H9 (cell line): ENCODE results near the gene MOB3B. TPM values are rescaled to one million over a fixed set of nuclear protein-coding genes. Genes with fewer than 3 reads are reported as not detected.

Experiments
- DNase-seq: peaks from one replicate; pipeline ENCODE4 v3.0.0-alpha.2; 2017
- H2AFZ ChIP-seq: one replicate; pipeline ENCODE4 v1.6.1; 2013; ENCODE audit warnings: mild to moderate bottlenecking, low read length, control low read depth, moderate library complexity
- H2AK5ac ChIP-seq: 2 replicates; pipeline ENCODE4 v1.6.1; 2013; ENCODE audit warnings: low read length, control low read depth, mixed read lengths; ENCODE audit not compliant: insufficient read length
- H2BK120ac ChIP-seq: one replicate; pipeline ENCODE4 v1.6.1; 2013; ENCODE audit warnings: low read depth, mild to moderate bottlenecking, low read length, control low read depth, inconsistent platforms; ENCODE audit not compliant: poor library complexity, severe bottlenecking
- H2BK12ac ChIP-seq: 2 replicates; pipeline ENCODE4 v1.6.1; 2013; ENCODE audit warnings: low read length, control low read depth, mixed read lengths, low read depth; ENCODE audit not compliant: insufficient read length
- H2BK15ac ChIP-seq: 2 replicates; pipeline ENCODE4 v1.6.1; 2013; ENCODE audit warnings: low read depth, low read length, control low read depth
- H2BK20ac ChIP-seq: one replicate; pipeline ENCODE4 v1.6.1; 2013; ENCODE audit warnings: low read depth, mild to moderate bottlenecking, low read length, control low read depth, inconsistent platforms; ENCODE audit not compliant: poor library complexity, severe bottlenecking
- H2BK5ac ChIP-seq: 2 replicates; pipeline ENCODE4 v1.6.1; 2013; ENCODE audit warnings: low read length, control low read depth, mixed read lengths; ENCODE audit not compliant: insufficient read length
- H3K14ac ChIP-seq: 2 replicates; pipeline ENCODE4 v1.6.1; 2013; ENCODE audit warnings: low read length, control low read depth; ENCODE audit not compliant: insufficient read depth
- H3K18ac ChIP-seq: 2 replicates; pipeline ENCODE4 v1.6.1; 2013; ENCODE audit warnings: low read depth, mild to moderate bottlenecking, mixed read lengths, low read length, control low read depth; ENCODE audit not compliant: insufficient read length
- H3K23ac ChIP-seq: 2 replicates; pipeline ENCODE4 v1.6.1; 2013; ENCODE audit warnings: low read length, control low read depth, mixed read lengths, low read depth; ENCODE audit not compliant: insufficient read length
- H3K23me2 ChIP-seq: 2 replicates; pipeline ENCODE4 v1.6.1; 2013; ENCODE audit warnings: low read depth, mild to moderate bottlenecking, mixed read lengths, low read length, control low read depth; ENCODE audit not compliant: insufficient read length, poor library complexity, severe bottlenecking
- H3K27ac ChIP-seq: 2 replicates; pipeline ENCODE4 v1.5.1; 2013; ENCODE audit warnings: low read length, control low read depth, mixed read lengths, low read depth; ENCODE audit not compliant: insufficient read length
- H3K27me3 ChIP-seq: 2 replicates; pipeline ENCODE4 v1.6.1; 2013; ENCODE audit warnings: low read length, control low read depth, inconsistent platforms; ENCODE audit not compliant: insufficient read depth
- H3K4ac ChIP-seq: 2 replicates; pipeline ENCODE4 v1.6.1; 2013; ENCODE audit warnings: low read depth, mild to moderate bottlenecking, control low read depth, inconsistent platforms, low read length, moderate library complexity
- H3K4me1 ChIP-seq: 2 replicates; pipeline ENCODE4 v1.6.1; 2013; ENCODE audit warnings: low read length, control low read depth, inconsistent platforms; ENCODE audit not compliant: insufficient read depth
- H3K4me2 ChIP-seq: 2 replicates; pipeline ENCODE4 v1.6.1; 2013; ENCODE audit warnings: low read length, control low read depth, mixed read lengths; ENCODE audit not compliant: insufficient read length, insufficient read depth
- H3K56ac ChIP-seq: 2 replicates; pipeline ENCODE4 v1.6.1; 2013; ENCODE audit warnings: low read depth, mild to moderate bottlenecking, mixed read lengths, low read length, control low read depth; ENCODE audit not compliant: insufficient read length
- H3K79me1 ChIP-seq: 2 replicates; pipeline ENCODE4 v1.6.1; 2013; ENCODE audit warnings: low read depth, mild to moderate bottlenecking, moderate library complexity, low read length, control low read depth, inconsistent platforms; ENCODE audit not compliant: insufficient read depth, poor library complexity, severe bottlenecking
- H3K79me2 ChIP-seq: 2 replicates; pipeline ENCODE4 v1.6.1; 2013; ENCODE audit warnings: low read length, control low read depth, inconsistent platforms; ENCODE audit not compliant: insufficient read depth
- H3K9ac ChIP-seq: 2 replicates; pipeline ENCODE4 v1.6.1; 2013; ENCODE audit warnings: low read length, control low read depth, mixed read lengths; ENCODE audit not compliant: insufficient read length; ENCODE audit errors: extremely low read depth
- H3K9me3 ChIP-seq: one replicate; pipeline ENCODE4 v1.6.1; 2013; ENCODE audit warnings: low read depth, low read length, inconsistent platforms; ENCODE audit not compliant: control insufficient read depth
- H3T11ph ChIP-seq: one replicate; pipeline ENCODE4 v1.6.1; 2013; ENCODE audit warnings: mild to moderate bottlenecking, low read length, control low read depth, inconsistent platforms
- H4K20me1 ChIP-seq: one replicate; pipeline ENCODE4 v1.6.1; 2013; ENCODE audit not compliant: control insufficient read depth, insufficient read length, insufficient read depth
- H4K5ac ChIP-seq: 2 replicates; pipeline ENCODE4 v1.6.1; 2013; ENCODE audit warnings: low read depth, mild to moderate bottlenecking, mixed read lengths, low read length, control low read depth; ENCODE audit not compliant: insufficient read length
- H4K8ac ChIP-seq: replicated peaks from 2 replicates; pipeline ENCODE4 v1.6.1; 2013; ENCODE audit warnings: low read length, control low read depth, mixed read lengths, low read depth; ENCODE audit not compliant: insufficient read length
- H4K91ac ChIP-seq: 2 replicates; pipeline ENCODE4 v1.6.1; 2013; ENCODE audit warnings: low read depth, mild to moderate bottlenecking, moderate library complexity, mixed read lengths, low read length, control low read depth; ENCODE audit not compliant: insufficient read length
- H3K27ac Mint-ChIP-seq, 3 experiments: 2 replicates in 2 of 3; 3 replicates in 1 of 3; pipeline ENCODE4 v1.8.0; 2020 to 2021; ENCODE audit warnings: mixed read lengths in 3 of 3, mild to moderate bottlenecking in 1 of 3, moderate library complexity in 1 of 3
- H3K27me3 Mint-ChIP-seq: 2 replicates; pipeline ENCODE4 v1.8.0; 2021; ENCODE audit warnings: low read depth, mild to moderate bottlenecking, moderate library complexity, mixed read lengths
- H3K36me3 Mint-ChIP-seq, 3 experiments: 2 replicates in 2 of 3; 3 replicates in 1 of 3; pipeline ENCODE4 v1.8.0; 2020 to 2021; ENCODE audit warnings: low read depth in 3 of 3, mixed read lengths in 3 of 3; ENCODE audit not compliant: insufficient read depth in 1 of 3
- H3K4me1 Mint-ChIP-seq, 2 experiments: 2 replicates each; pipeline ENCODE4 v1.8.0; 2020; ENCODE audit warnings: mixed read lengths in 2 of 2
- H3K4me3 Mint-ChIP-seq, 2 experiments: 2 replicates in 1 of 2; 3 replicates in 1 of 2; pipeline ENCODE4 v1.8.0; 2020 to 2021; ENCODE audit warnings: mild to moderate bottlenecking in 2 of 2, mixed read lengths in 2 of 2, moderate library complexity in 1 of 2
- H3K9me3 Mint-ChIP-seq, 2 experiments: 2 replicates in 1 of 2; 3 replicates in 1 of 2; pipeline ENCODE4 v1.8.0; 2020; ENCODE audit warnings: mild to moderate bottlenecking in 2 of 2, mixed read lengths in 2 of 2, moderate library complexity in 1 of 2
- CTCF ChIP-seq: fragments of 200-600 bp; sonication (generic); conservative IDR thresholded peaks from 3 replicates; pipeline ENCODE4 v1.8.0; 2021; ENCODE audit warnings: antibody characterized with exemption, mild to moderate bottlenecking
- WGBS: extraction: QIAGEN DNeasy Blood & Tissue Kit; methylation state at CpG from one replicate; pipeline ENCODE4 v1.1.7; 2013; ENCODE audit warnings: missing lambda C conversion rate, low lambda C conversion rate, mixed read lengths; ENCODE audit not compliant: insufficient read length; ENCODE audit errors: extremely low coverage; 5-methylcytosine and 5-hydroxymethylcytosine counted together
- total RNA-seq: library from RNA; stranded (reverse); gene quantifications from 2 replicates; pipeline ENCODE4 v1.2.1, GENCODE V29; 2021

Gene MOB3B
- total RNA-seq, 1 experiment from 2014 or later: 9.8 TPM

DNA sequence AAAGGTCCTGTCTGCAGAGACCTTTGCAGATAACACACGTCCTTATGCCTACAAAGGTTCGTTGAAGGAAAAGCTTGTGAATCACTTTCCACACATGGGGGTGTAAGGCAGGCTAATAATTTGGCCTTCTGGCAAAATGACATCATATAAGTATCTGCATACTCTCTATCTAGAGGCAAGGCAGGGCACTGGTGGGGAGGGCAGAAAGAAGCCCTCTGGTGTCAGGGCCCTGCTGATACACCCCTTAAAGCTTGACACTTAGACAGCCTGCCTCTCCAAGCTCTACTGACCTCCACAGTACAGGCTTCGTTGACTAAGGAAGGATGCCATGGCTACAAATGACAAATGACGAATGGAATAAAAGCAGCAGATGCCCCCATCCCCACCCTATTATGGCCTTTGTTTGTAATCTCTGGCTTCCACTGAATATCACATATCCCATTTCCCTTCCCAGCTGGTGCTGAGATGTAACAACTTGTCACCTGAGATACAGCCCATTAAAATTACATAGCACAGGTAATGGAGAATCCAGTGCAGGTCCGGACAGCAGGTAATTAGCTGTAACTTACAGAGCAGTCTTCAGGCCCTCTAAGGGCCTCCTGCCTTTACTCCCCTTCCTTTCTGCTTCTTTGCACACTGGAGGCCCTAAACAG is 82.5 kb downstream of the MOB3B start:
- Histone ChIP-seq H4K91ac (no peak overlapping the region), H4K8ac (no peak overlapping the region), H3K18ac (no peak overlapping the region), H3K23ac (no peak overlapping the region), H3K9me3 (no peaks in the 10 kb centered on the region), H3K4me1 (no peaks in the 10 kb centered on the region), H3T11ph (no peak overlapping the region), H2BK12ac (no peak overlapping the region), H3K9ac (no peak overlapping the region), H3K23me2 (no peaks in the 10 kb centered on the region), H3K27me3 (no peaks in the 10 kb centered on the region), H2BK5ac (no peak overlapping the region), H3K4me2 (no peak overlapping the region), H2AFZ (no peak overlapping the region), H3K56ac (no peak overlapping the region), H3K14ac (no peak overlapping the region), H3K79me2 (no peaks in the 10 kb centered on the region), H3K27ac (no peak overlapping the region), H2BK15ac (no peak overlapping the region), H2BK20ac (no peak overlapping the region), H3K79me1 (no peaks in the 10 kb centered on the region), H2BK120ac (no peak overlapping the region), H2AK5ac (no peak overlapping the region), H4K5ac (no peak overlapping the region), H4K20me1 (no peaks in the 10 kb centered on the region), H3K4ac (no peak overlapping the region)
- Mint-ChIP-seq H3K27ac (no peak overlapping the region), H3K27me3 (no peaks in the 10 kb centered on the region), H3K36me3 (peaks cover 0 to 4% (median 2%) of the 10 kb centered on the region in 3 experiments; a peak in 1 of 7 replicates), H3K4me3 (no peak overlapping the region), H3K9me3 (no peaks in the 10 kb centered on the region), H3K4me1 (peaks cover 36 to 44% of the 10 kb centered on the region in 2 experiments)
- no CpG with 5 or more reads among the region's 5 CpGs for WGBS
- peak; percentile 31; the same call in 1 of the 3 replicates for TF ChIP-seq CTCF
- no peak for DNase-seq
